ENCODE measurements around the gene COMMD2. TPM values are rescaled to one million over a fixed set of nuclear protein-coding genes. Genes with fewer than 3 reads are reported as not detected.

The COMMD2 gene
- 56.8 and 57.6 TPM in 2 replicates for total RNA-seq
- long read RNA-seq, transcript COMMD2-203 (5 exons, 3,706 nt): major isoform, 59 of 80 reads
- long read RNA-seq, transcript COMMD2-207 (6 exons, 885 nt): minor isoform, 6 of 80 reads
- long read RNA-seq, partial matches to known transcripts: 1 of 80 reads
- long read RNA-seq, other reads (novel, unspliced or antisense): 13 of 80 reads

DNA sequence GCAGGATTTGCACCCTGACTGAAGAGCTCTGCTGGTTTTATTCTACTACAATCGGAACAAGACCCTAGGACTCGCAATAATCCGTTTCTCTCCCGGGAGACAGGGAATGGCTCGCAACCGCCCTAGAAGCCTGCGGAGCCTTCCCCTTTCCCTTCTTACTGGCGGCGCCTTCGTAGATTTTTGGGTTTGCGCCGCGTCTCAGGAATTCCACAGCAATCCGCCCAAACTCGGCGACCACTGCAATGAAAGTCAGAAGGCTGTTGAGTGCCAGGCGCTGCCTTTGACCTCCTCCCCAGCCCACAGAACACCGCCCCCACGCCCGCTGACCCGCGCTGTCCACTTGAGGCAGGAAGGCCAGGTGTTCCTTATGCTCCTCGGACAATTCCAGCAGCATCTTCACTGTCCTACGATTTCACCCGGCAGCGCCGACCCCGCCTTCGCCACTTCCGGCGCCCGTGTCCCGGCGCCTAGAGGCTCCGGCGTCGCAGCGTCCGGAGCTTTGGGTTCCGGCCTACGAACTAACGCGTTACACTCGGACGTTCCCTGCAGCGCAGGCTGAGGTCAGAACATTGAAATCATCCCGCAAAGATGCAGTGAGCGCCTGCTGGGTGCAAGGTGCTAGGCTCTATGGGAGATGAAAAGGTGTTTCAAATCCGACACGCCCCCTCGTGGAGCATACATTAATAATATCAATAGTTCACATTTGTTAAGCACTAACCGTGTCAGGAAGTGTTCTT is at the start of gene COMMD2:
Gene COMMD2 (minus strand): TSS at position 439 of the 737 bp plus-strand sequence. CDS start 45 bp downstream, at position 394.
- peak within 1 kb of the TSS; percentile 96 for H3K27ac Mint-ChIP-seq (ENCODE audit: unreplicated experiment)
- DNase-seq (ENCODE audit: low read depth, low spot score): peak; percentile 63
- peak; percentile 64 for TF ChIP-seq CTCF (conservative IDR thresholded peaks at IDR 0.05)
- H3K9me3 Mint-ChIP-seq: no peaks in the 10 kb centered on the region
- H3K36me3 Mint-ChIP-seq (ENCODE audit: low read depth): peaks cover 2% of the 10 kb centered on the region
- H3K4me3 Mint-ChIP-seq: peak within 1 kb of the TSS; percentile 99
- peaks cover 22% of the 10 kb centered on the region for H3K4me1 Mint-ChIP-seq
- H3K27me3 Mint-ChIP-seq (ENCODE audit: low read depth): peaks cover 29% of the 10 kb centered on the region

DNA sequence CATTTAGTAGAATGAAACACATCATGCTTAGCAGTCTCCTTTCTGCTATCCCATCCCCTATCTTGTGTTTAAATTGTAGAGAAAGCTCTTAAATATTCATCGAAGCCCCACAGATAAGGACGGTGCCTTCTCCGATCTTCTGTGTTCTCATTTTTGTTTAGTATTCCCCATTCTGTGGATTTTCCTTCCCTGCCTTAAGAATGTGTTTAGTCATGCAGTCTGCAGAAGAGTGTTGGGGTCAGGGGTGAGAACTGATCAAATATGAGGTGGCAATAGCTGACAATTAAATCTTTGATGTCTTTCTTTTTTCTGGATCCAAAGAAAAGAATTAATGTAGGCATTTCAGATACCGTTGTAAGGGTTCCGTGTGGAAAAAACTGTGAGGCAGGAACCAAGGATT is 49.4 kb upstream of the COMMD2 start:
- Mint-ChIP-seq H3K36me3 (ENCODE audit: low read depth) (no peaks in the 10 kb centered on the region), H3K4me3 (no peak overlapping the region), H3K9me3 (peaks cover 8% of the 10 kb centered on the region), H3K27ac (ENCODE audit: unreplicated experiment) (no peak overlapping the region), H3K4me1 (peaks cover 6% of the 10 kb centered on the region), H3K27me3 (ENCODE audit: low read depth) (peaks cover 12% of the 10 kb centered on the region)
- no peak for DNase-seq (ENCODE audit: low read depth, low spot score)
- no peak for TF ChIP-seq CTCF (conservative IDR thresholded peaks at IDR 0.05)

DNA sequence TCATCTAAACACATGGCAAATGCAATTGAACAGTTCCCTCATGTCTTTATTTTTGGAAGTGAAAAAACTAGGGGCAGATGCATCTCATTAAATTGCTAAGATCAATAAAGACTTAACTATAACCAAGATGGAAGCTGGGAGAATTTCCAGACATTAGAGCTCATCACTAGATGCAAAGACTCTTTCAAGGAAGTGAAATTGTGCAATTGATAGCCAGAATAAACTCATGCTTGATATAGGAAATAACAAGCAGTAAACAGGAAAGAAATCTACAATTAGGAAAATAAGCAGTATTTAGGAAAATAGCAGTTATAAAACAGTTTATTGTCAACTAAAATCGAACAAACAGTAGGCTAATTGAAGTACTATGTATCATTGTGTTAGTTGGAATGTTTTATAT is 48.9 kb upstream of the COMMD2 start:
- H3K4me1 Mint-ChIP-seq: peaks cover 6% of the 10 kb centered on the region
- H3K27me3 Mint-ChIP-seq (ENCODE audit: low read depth): peaks cover 9% of the 10 kb centered on the region
- no peak overlapping the region for H3K27ac Mint-ChIP-seq (ENCODE audit: unreplicated experiment)
- DNase-seq (ENCODE audit: low read depth, low spot score): no peak
- TF ChIP-seq CTCF (conservative IDR thresholded peaks at IDR 0.05): no peak
- H3K9me3 Mint-ChIP-seq: peaks cover 8% of the 10 kb centered on the region
- H3K36me3 Mint-ChIP-seq (ENCODE audit: low read depth): no peaks in the 10 kb centered on the region
- H3K4me3 Mint-ChIP-seq: no peak overlapping the region

- no peak overlapping the region for H3K27ac Mint-ChIP-seq (ENCODE audit: unreplicated experiment)
- peaks cover 6% of the 10 kb centered on the region for H3K4me1 Mint-ChIP-seq
- H3K27me3 Mint-ChIP-seq (ENCODE audit: low read depth): peaks cover 5% of the 10 kb centered on the region
- DNase-seq (ENCODE audit: low read depth, low spot score): no peak
- TF ChIP-seq CTCF (conservative IDR thresholded peaks at IDR 0.05): no peak
- H3K4me3 Mint-ChIP-seq: no peak overlapping the region
- H3K36me3 Mint-ChIP-seq (ENCODE audit: low read depth): no peaks in the 10 kb centered on the region
- peaks cover 6% of the 10 kb centered on the region for H3K9me3 Mint-ChIP-seq
Observed at GRCh38 chr3:149800693-149801092, 48.4 kb upstream of the COMMD2 start.

- H3K36me3 Mint-ChIP-seq (ENCODE audit: low read depth): no peaks in the 10 kb centered on the region
- TF ChIP-seq CTCF (conservative IDR thresholded peaks at IDR 0.05): no peak
- H3K4me3 Mint-ChIP-seq: no peak overlapping the region
- peaks cover 3% of the 10 kb centered on the region for H3K9me3 Mint-ChIP-seq
- peaks cover 6% of the 10 kb centered on the region for H3K4me1 Mint-ChIP-seq
- H3K27me3 Mint-ChIP-seq (ENCODE audit: low read depth): peaks cover 2% of the 10 kb centered on the region
- H3K27ac Mint-ChIP-seq (ENCODE audit: unreplicated experiment): no peak overlapping the region
- no peak for DNase-seq (ENCODE audit: low read depth, low spot score)
Observed at GRCh38 chr3:149796026-149796425, 43.7 kb upstream of the COMMD2 start.
